OCI-LY7 (cell line): ENCODE data around the gene VCL.

ENCODE experiments used
- CTCF ChIP-seq: fragments of 200-600 bp; sonication (generic); conservative IDR thresholded peaks from 2 replicates; pipeline ENCODE4 v1.5.1; 2014; ENCODE audit warnings: mild to moderate bottlenecking, antibody characterized with exemption, low read length, moderate library complexity, mixed read lengths
- EZH2phosphoT487 ChIP-seq: fragments of 200-600 bp; sonication (generic); IDR thresholded peaks from 2 replicates; pipeline ENCODE4 v1.6.1; 2018; ENCODE audit warnings: low read depth, borderline replicate concordance, mild to moderate bottlenecking, mixed run types, antibody characterized with exemption, low read length, moderate library complexity, mixed read lengths

GRCh38 chr10:74163319-74164068, 165.6 kb downstream of the VCL start:
- TF ChIP-seq EZH2phosphoT487 = no peak
- no peak for TF ChIP-seq CTCF
